Thyroid gland (tissue), 4 donors: Measurements from ENCODE around the gene CREBL2.

ENCODE experiments used
- POLR2A ChIP-seq, 2 donors: fragments of 450-650 bp; IDR thresholded peaks; one replicate each; pipeline ENCODE4 v1.6.1; 2017; ENCODE audit warnings: antibody characterized with exemption in 2 of 2, mild to moderate bottlenecking in 2 of 2, moderate library complexity in 1 of 2
- TF ChIP-seq, protein P1 (sequence below), 6 experiments: fragments of 200-600 bp in 3 of 6; fragments of 450-650 bp in 3 of 6; sonication (generic) in 3 of 6; IDR thresholded peaks; one replicate each; pipeline ENCODE4 v1.5.1; 2016 to 2019; ENCODE audit warnings: antibody characterized with exemption in 6 of 6, mild to moderate bottlenecking in 2 of 6, inconsistent platforms in 1 of 6, moderate library complexity in 1 of 6

DNA sequence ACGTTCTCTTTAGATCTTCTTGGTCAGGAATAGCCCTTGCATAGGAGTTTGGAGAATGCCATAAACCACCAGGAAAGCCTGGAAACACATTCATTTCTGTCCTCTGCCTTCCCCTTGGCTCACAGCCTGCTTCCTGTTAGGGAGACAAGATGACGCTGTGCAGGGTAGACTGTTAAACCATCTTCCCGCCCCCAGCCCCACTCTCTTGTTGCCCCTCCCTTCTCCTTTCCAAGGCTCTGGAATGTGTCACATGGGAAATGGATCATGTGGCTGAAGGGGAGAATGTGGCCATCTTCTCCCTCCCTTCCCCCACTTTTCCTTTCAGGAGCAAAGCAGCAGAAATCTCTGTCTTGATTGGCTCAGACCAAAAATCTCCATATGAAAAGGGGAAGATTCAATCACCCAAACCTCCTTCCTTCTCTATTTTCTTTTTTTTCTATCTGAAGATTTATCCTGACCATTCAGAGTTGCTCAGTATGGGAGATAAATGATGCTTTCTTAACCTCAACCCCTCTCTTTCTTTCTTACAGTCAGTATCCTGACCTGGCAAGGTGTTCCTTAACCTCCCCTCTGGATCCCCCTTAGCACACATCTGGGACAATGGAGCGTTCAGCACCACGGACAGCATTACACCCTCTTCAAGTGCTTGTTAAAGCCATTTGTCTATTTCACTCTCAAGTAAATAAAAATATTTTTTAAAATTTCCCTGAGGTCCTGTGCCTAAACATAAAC is 72.9 kb downstream of the CREBL2 start:
- TF ChIP-seq, protein P1, sequence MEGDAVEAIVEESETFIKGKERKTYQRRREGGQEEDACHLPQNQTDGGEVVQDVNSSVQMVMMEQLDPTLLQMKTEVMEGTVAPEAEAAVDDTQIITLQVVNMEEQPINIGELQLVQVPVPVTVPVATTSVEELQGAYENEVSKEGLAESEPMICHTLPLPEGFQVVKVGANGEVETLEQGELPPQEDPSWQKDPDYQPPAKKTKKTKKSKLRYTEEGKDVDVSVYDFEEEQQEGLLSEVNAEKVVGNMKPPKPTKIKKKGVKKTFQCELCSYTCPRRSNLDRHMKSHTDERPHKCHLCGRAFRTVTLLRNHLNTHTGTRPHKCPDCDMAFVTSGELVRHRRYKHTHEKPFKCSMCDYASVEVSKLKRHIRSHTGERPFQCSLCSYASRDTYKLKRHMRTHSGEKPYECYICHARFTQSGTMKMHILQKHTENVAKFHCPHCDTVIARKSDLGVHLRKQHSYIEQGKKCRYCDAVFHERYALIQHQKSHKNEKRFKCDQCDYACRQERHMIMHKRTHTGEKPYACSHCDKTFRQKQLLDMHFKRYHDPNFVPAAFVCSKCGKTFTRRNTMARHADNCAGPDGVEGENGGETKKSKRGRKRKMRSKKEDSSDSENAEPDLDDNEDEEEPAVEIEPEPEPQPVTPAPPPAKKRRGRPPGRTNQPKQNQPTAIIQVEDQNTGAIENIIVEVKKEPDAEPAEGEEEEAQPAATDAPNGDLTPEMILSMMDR (IDR thresholded peaks at IDR 0.05) = no peak
- no peak for TF ChIP-seq POLR2A (IDR thresholded peaks at IDR 0.05)
